Measurements from ENCODE around the gene TGFBRAP1.
"Not testable (repeated sequence)": the region's sequence is repeated elsewhere in the genome, so short reads cannot be mapped to it uniquely, and the experiment has no call there.

The TGFBRAP1 gene

GRCh38 chr2:105344704-105345345, 15.3 kb upstream of the TGFBRAP1 start:
- DNase-seq (ENCODE audit: low read depth): peak; percentile 62

GRCh38 chr2:105339414-105339813, 9.9 kb upstream of the TGFBRAP1 start:
- DNase-seq (ENCODE audit: low read depth): no peak

GRCh38 chr2:105338020-105338385, 8.5 kb upstream of the TGFBRAP1 start:
- peak; percentile 15 for DNase-seq (ENCODE audit: low read depth)

GRCh38 chr2:105337122-105338019, 7.8 kb upstream of the TGFBRAP1 start, which contains the start of gene C2orf49:
TSS of gene C2orf49 (plus strand) at chr2:105337540. CDS start at chr2:105337588, 48 bp downstream.
- DNase-seq (ENCODE audit: low read depth): peak; percentile 85

GRCh38 chr2:105336786-105337121, 7.2 kb upstream of the TGFBRAP1 start:
- DNase-seq (ENCODE audit: low read depth): no peak

- no peak for DNase-seq (ENCODE audit: low read depth)
These were observed 5.9 kb upstream of the TGFBRAP1 start for GRCh38 chr2:105335469-105335868.

GRCh38 chr2:105334211-105334610, 4.7 kb upstream of the TGFBRAP1 start:
- no peak for DNase-seq (ENCODE audit: low read depth)

- no peak for DNase-seq (ENCODE audit: low read depth)
These were observed 1.3 kb upstream of the TGFBRAP1 start for GRCh38 chr2:105330681-105331375.

- peak; percentile 5 for DNase-seq (ENCODE audit: low read depth)
These were observed 359 bp downstream of the TGFBRAP1 start for GRCh38 chr2:105329197-105329554.

- peak; percentile 78 for DNase-seq (ENCODE audit: low read depth)
These were observed 996 bp downstream of the TGFBRAP1 start for GRCh38 chr2:105328281-105329196.

- DNase-seq (ENCODE audit: low read depth): peak; percentile 11
These were observed 1.8 kb downstream of the TGFBRAP1 start for GRCh38 chr2:105327690-105328089.

- DNase-seq (ENCODE audit: low read depth): not testable (repeated sequence)
These were observed 2.3 kb downstream of the TGFBRAP1 start for GRCh38 chr2:105327271-105327670.

GRCh38 chr2:105325389-105325963, 4.1 kb downstream of the TGFBRAP1 start:
- peak; percentile 92 for DNase-seq (ENCODE audit: low read depth)

GRCh38 chr2:105324732-105325131, 4.8 kb downstream of the TGFBRAP1 start:
- DNase-seq (ENCODE audit: low read depth): peak; percentile 90

GRCh38 chr2:105324101-105324500, 5.4 kb downstream of the TGFBRAP1 start:
- no peak for DNase-seq (ENCODE audit: low read depth)

- no peak for DNase-seq (ENCODE audit: low read depth)
These were observed 6.4 kb downstream of the TGFBRAP1 start for GRCh38 chr2:105323111-105323510.

- peak; percentile 60 for DNase-seq (ENCODE audit: low read depth)
These were observed 7.5 kb downstream of the TGFBRAP1 start for GRCh38 chr2:105321875-105322646.

- peak; percentile 11 for DNase-seq (ENCODE audit: low read depth)
These were observed 8.8 kb downstream of the TGFBRAP1 start for GRCh38 chr2:105320651-105321215.

- no peak for DNase-seq (ENCODE audit: low read depth)
These were observed 11.6 kb downstream of the TGFBRAP1 start for GRCh38 chr2:105317937-105318336.

GRCh38 chr2:105315314-105315713, 14.2 kb downstream of the TGFBRAP1 start:
- DNase-seq (ENCODE audit: low read depth): peak; percentile 28

Measured in EH (cell line).